GM23338 (cell line): ENCODE results near the gene TTYH3. TPM values are rescaled to one million over a fixed set of nuclear protein-coding genes. Genes with fewer than 3 reads are reported as not detected.

Experiments
- ATAC-seq: fragments of 200-7000 bp; cut with Tn5 transposase; 3 replicates; pipeline ENCODE4 v1.9.1; 2020
- DNase-seq: peaks from one replicate; pipeline ENCODE4 v3.0.0-alpha.2; 2015; ENCODE audit warnings: low spot score
- H2AFZ ChIP-seq: fragments of 200-600 bp; sonication (generic); 2 replicates; pipeline ENCODE4 v1.8.0; 2016; ENCODE audit warnings: antibody characterized with exemption, mild to moderate bottlenecking, moderate library complexity
- H3F3A ChIP-seq: fragments of 200-600 bp; sonication (generic); replicated peaks from 2 replicates; pipeline ENCODE4 v1.8.0; 2017; ENCODE audit warnings: antibody characterized with exemption, mixed run types, low read depth
- H3K27ac ChIP-seq: fragments of 200-600 bp; sonication (generic); 2 replicates; pipeline ENCODE4 v1.6.1; 2016; ENCODE audit warnings: low read depth
- H3K27me3 ChIP-seq: fragments of 200-600 bp; sonication (generic); 2 replicates; pipeline ENCODE4 v1.8.0; 2016; ENCODE audit warnings: mild to moderate bottlenecking, mixed run types, moderate library complexity; ENCODE audit not compliant: insufficient read depth
- H3K36me3 ChIP-seq: fragments of 200-600 bp; sonication (generic); 2 replicates; pipeline ENCODE4 v1.8.0; 2016; ENCODE audit warnings: mild to moderate bottlenecking; ENCODE audit not compliant: insufficient read depth
- H3K4me1 ChIP-seq: fragments of 200-600 bp; sonication (generic); 2 replicates; pipeline ENCODE4 v1.8.0; 2016; ENCODE audit warnings: mild to moderate bottlenecking, moderate library complexity; ENCODE audit not compliant: insufficient read depth
- H3K4me2 ChIP-seq: fragments of 200-600 bp; sonication (generic); 2 replicates; pipeline ENCODE4 v1.7.1; 2017; ENCODE audit warnings: mixed run types
- H3K4me3 ChIP-seq: fragments of 200-600 bp; sonication (generic); 2 replicates; pipeline ENCODE4 v1.6.1; 2016; ENCODE audit warnings: mixed run types
- H3K79me2 ChIP-seq: fragments of 200-600 bp; sonication (generic); replicated peaks from 2 replicates; pipeline ENCODE4 v1.8.0; 2017; ENCODE audit warnings: mild to moderate bottlenecking; ENCODE audit not compliant: insufficient read depth
- H3K9me2 ChIP-seq: fragments of 200-600 bp; sonication (generic); 2 replicates; pipeline ENCODE4 v1.8.0; 2017; ENCODE audit not compliant: insufficient read depth
- H4K20me1 ChIP-seq: fragments of 200-600 bp; sonication (generic); replicated peaks from 2 replicates; pipeline ENCODE4 v1.8.0; 2017; ENCODE audit warnings: mild to moderate bottlenecking; ENCODE audit not compliant: insufficient read depth
- H3K27ac Mint-ChIP-seq: 2 replicates; pipeline ENCODE4 v1.8.0; 2020; ENCODE audit warnings: inconsistent platforms, mild to moderate bottlenecking, moderate library complexity, mixed read lengths
- H3K27me3 Mint-ChIP-seq: 3 replicates; pipeline ENCODE4 v1.8.0; 2022; ENCODE audit warnings: low read depth, mild to moderate bottlenecking, moderate library complexity, mixed read lengths, inconsistent platforms; ENCODE audit not compliant: insufficient read depth, poor library complexity
- H3K36me3 Mint-ChIP-seq: 3 replicates; pipeline ENCODE4 v1.8.0; 2021; ENCODE audit warnings: low read depth, mild to moderate bottlenecking, inconsistent platforms, moderate library complexity, mixed read lengths
- H3K4me1 Mint-ChIP-seq: 3 replicates; pipeline ENCODE4 v1.8.0; 2020; ENCODE audit warnings: mild to moderate bottlenecking, inconsistent platforms, mixed read lengths
- H3K4me3 Mint-ChIP-seq: 3 replicates; pipeline ENCODE4 v1.8.0; 2021; ENCODE audit warnings: moderate library complexity, mild to moderate bottlenecking, inconsistent platforms, mixed read lengths
- H3K9me3 Mint-ChIP-seq: 3 replicates; pipeline ENCODE4 v1.8.0; 2020; ENCODE audit warnings: moderate library complexity, mild to moderate bottlenecking, inconsistent platforms, mixed read lengths
- EZH2 ChIP-seq: fragments of 200-600 bp; sonication (generic); IDR thresholded peaks from one replicate; pipeline ENCODE4 v1.8.0; 2017; ENCODE audit warnings: antibody characterized with exemption, mild to moderate bottlenecking, low read depth; ENCODE audit not compliant: unreplicated experiment
- NANOG ChIP-seq: IDR thresholded peaks from 2 replicates; pipeline ENCODE4 v1.6.1; 2016; ENCODE audit warnings: antibody characterized with exemption, borderline replicate concordance
- REST ChIP-seq: IDR thresholded peaks from one replicate; pipeline ENCODE4 v1.6.1; 2018; ENCODE audit warnings: antibody characterized with exemption; ENCODE audit not compliant: unreplicated experiment
- STAT1 ChIP-seq: IDR thresholded peaks from one replicate; pipeline ENCODE4 v1.6.1; 2016; ENCODE audit warnings: antibody characterized with exemption; ENCODE audit not compliant: unreplicated experiment
- ZNF331 ChIP-seq: fragments of 250-450 bp; sonication (Bioruptor Pico); IDR thresholded peaks from 2 replicates; pipeline ENCODE4 v1.5.0; 2020; ENCODE audit warnings: low read depth, mild to moderate bottlenecking, moderate library complexity
- polyA plus RNA-seq: library from polyadenylated mRNA; unstranded; fragments of >200 nt; fragmentation: Nextera tagmentation; extraction: Ambion mirVana; gene quantifications from 2 replicates; pipeline ENCODE4 v1.2.1, GENCODE V29; 2016
- total RNA-seq: library from RNA; depleted of rRNA; stranded (reverse); fragments of >200 nt; shearing (Covaris generic); gene quantifications from 2 replicates; pipeline ENCODE4 v1.2.3, GENCODE V29; 2014

Gene TTYH3
- total and polyA plus RNA-seq, 2 experiments from 2014 or later = 59.6 to 126 TPM

- Histone ChIP-seq H3K79me2 (no peaks in the 10 kb centered on the region), H3K4me2 (no peak overlapping the region), H4K20me1 (no peaks in the 10 kb centered on the region), H3K9me2 (no peaks in the 10 kb centered on the region), H3K27me3 (peaks cover 25% of the 10 kb centered on the region), H2AFZ (no peak overlapping the region), H3K36me3 (no peaks in the 10 kb centered on the region), H3F3A (0 out of 2 replicates have a peak, but pooled peaks cover 9% of the 10 kb centered on the region), H3K4me3 (no peak overlapping the region), H3K27ac (no peak overlapping the region), H3K4me1 (no peaks in the 10 kb centered on the region; the same call in 1 of the 2 replicates)
- ATAC-seq = no peak
- Mint-ChIP-seq H3K27ac (no peak overlapping the region), H3K9me3 (0 out of 3 replicates have a peak, but pooled peaks cover 2% of the 10 kb centered on the region), H3K36me3 (no peaks in the 10 kb centered on the region; the same call in 2 of the 3 replicates), H3K27me3 (peaks cover 30% of the 10 kb centered on the region), H3K4me3 (no peak overlapping the region), H3K4me1 (peaks cover 13% of the 10 kb centered on the region)
- no peak for DNase-seq
- TF ChIP-seq REST = no peak
- no peak for TF ChIP-seq EZH2
- no peak for TF ChIP-seq NANOG
Observed at GRCh38 chr7:2686101-2686500, 54.3 kb downstream of the TTYH3 start.

- DNase-seq (no peak), ATAC-seq (no peak; the same call in 1 of the 3 replicates)
- no peak for TF ChIP-seq STAT1
- no peak for TF ChIP-seq REST
- TF ChIP-seq ZNF331 (CRISPR knock-in tag) = no peak
- Mint-ChIP-seq H3K36me3 (no peaks in the 10 kb centered on the region; the same call in 2 of the 3 replicates), H3K4me1 (peaks cover 13% of the 10 kb centered on the region), H3K27ac (no peak overlapping the region), H3K27me3 (peaks cover 26% of the 10 kb centered on the region), H3K9me3 (0 out of 3 replicates have a peak, but pooled peaks cover 2% of the 10 kb centered on the region), H3K4me3 (peak overlapping the region; percentile 49; the same call in 2 of the 3 replicates)
- peaks cover 25% of the 10 kb centered on the region for H3K27me3 ChIP-seq
- no peaks in the 10 kb centered on the region for H3K79me2 ChIP-seq
- H3K36me3 ChIP-seq = no peaks in the 10 kb centered on the region
- H3K4me3 ChIP-seq = peak overlapping the region; percentile 65
- H3K4me1 ChIP-seq = no peaks in the 10 kb centered on the region; the same call in 1 of the 2 replicates
- H4K20me1 ChIP-seq = no peaks in the 10 kb centered on the region
- H3F3A ChIP-seq = 0 out of 2 replicates have a peak, but pooled peaks cover 9% of the 10 kb centered on the region
- peak overlapping the region; percentile 87 for H2AFZ ChIP-seq
- peak overlapping the region; percentile 87 for H3K4me2 ChIP-seq
- H3K9me2 ChIP-seq = no peaks in the 10 kb centered on the region
- no peak overlapping the region for H3K27ac ChIP-seq
Observed at GRCh38 chr7:2687338-2687869, 55.6 kb downstream of the TTYH3 start.
